NT2/D1 (cell line): ENCODE measurements around the gene LEMD1.
"Not testable (repeated sequence)": the region's sequence is repeated elsewhere in the genome, so short reads cannot be mapped to it uniquely, and the experiment has no call there.

ENCODE experiments used
- DNase-seq: peaks from one replicate; pipeline ENCODE4 v3.0.0-alpha.2; 2011; ENCODE audit warnings: low read depth, low spot score
- H3K27me3 ChIP-seq: 2 replicates; pipeline ENCODE4 v1.6.0; 2011; ENCODE audit warnings: mild to moderate bottlenecking; ENCODE audit not compliant: insufficient read length, insufficient read depth
- H3K36me3 ChIP-seq: 2 replicates; pipeline ENCODE4 v1.6.1; 2011; ENCODE audit warnings: mild to moderate bottlenecking, low read length, mixed read lengths; ENCODE audit not compliant: insufficient read depth, insufficient read length
- H3K4me1 ChIP-seq: 2 replicates; pipeline ENCODE4 v1.5.1; 2011; ENCODE audit not compliant: insufficient read depth, insufficient read length
- H3K4me3 ChIP-seq: 2 replicates; pipeline ENCODE4 v1.5.1; 2011; ENCODE audit warnings: low read depth; ENCODE audit not compliant: insufficient read length
- H3K9ac ChIP-seq: 2 replicates; pipeline ENCODE4 v1.6.0; 2011; ENCODE audit warnings: low read depth; ENCODE audit not compliant: insufficient read length
- H3K9me3 ChIP-seq: 2 replicates; pipeline ENCODE4 v1.5.1; 2011; ENCODE audit warnings: mild to moderate bottlenecking, low read length; ENCODE audit not compliant: insufficient read depth
- SUZ12 ChIP-seq: IDR thresholded peaks from 2 replicates; pipeline ENCODE4 v1.6.1; 2011; ENCODE audit not compliant: insufficient read length, insufficient read depth; ENCODE audit errors: extremely low read depth
- YY1 ChIP-seq: IDR thresholded peaks from 2 replicates; pipeline ENCODE4 v1.6.1; 2011; ENCODE audit not compliant: insufficient read length, insufficient read depth
- ZNF274 ChIP-seq: IDR thresholded peaks from 2 replicates; pipeline ENCODE4 v1.6.1; 2011; ENCODE audit warnings: mild to moderate bottlenecking, low read depth, low read length

The LEMD1 gene

GRCh38 chr1:205373798-205374175 lies 48.1 kb downstream of the LEMD1 start:
- Histone ChIP-seq H3K4me3 (no peak overlapping the region), H3K9me3 (no peaks in the 10 kb centered on the region), H3K9ac (no peak overlapping the region), H3K4me1 (peaks cover 6% of the 10 kb centered on the region), H3K36me3 (no peaks in the 10 kb centered on the region), H3K27me3 (no peaks in the 10 kb centered on the region)
- TF ChIP-seq YY1 (no peak), SUZ12 (no peak), ZNF274 (no peak)
- DNase-seq = no peak

GRCh38 chr1:205373022-205373797 lies 48.6 kb downstream of the LEMD1 start:
- Histone ChIP-seq H3K36me3 (no peaks in the 10 kb centered on the region), H3K9me3 (no peaks in the 10 kb centered on the region), H3K9ac (no peak overlapping the region), H3K4me3 (no peak overlapping the region), H3K4me1 (peaks cover 6% of the 10 kb centered on the region), H3K27me3 (no peaks in the 10 kb centered on the region)
- TF ChIP-seq YY1 (no peak), ZNF274 (no peak), SUZ12 (no peak)
- DNase-seq = no peak

GRCh38 chr1:205371871-205372660 lies 49.8 kb downstream of the LEMD1 start:
- Histone ChIP-seq H3K27me3 (no peaks in the 10 kb centered on the region), H3K4me3 (no peak overlapping the region), H3K9me3 (no peaks in the 10 kb centered on the region), H3K36me3 (no peaks in the 10 kb centered on the region), H3K9ac (no peak overlapping the region), H3K4me1 (peaks cover 6% of the 10 kb centered on the region)
- TF ChIP-seq YY1 (no peak), SUZ12 (no peak), ZNF274 (no peak)
- DNase-seq = no peak

- TF ChIP-seq ZNF274 (no peak), YY1 (no peak), SUZ12 (no peak)
- Histone ChIP-seq H3K4me3 (no peak overlapping the region), H3K9me3 (no peaks in the 10 kb centered on the region), H3K9ac (no peak overlapping the region), H3K27me3 (no peaks in the 10 kb centered on the region), H3K4me1 (peaks cover 6% of the 10 kb centered on the region), H3K36me3 (no peaks in the 10 kb centered on the region)
- no peak for DNase-seq
Measured at GRCh38 chr1:205370780-205371179, 51.1 kb downstream of the LEMD1 start.

- TF ChIP-seq SUZ12 = no peak
- no peak for TF ChIP-seq YY1
- TF ChIP-seq ZNF274 = no peak
- Histone ChIP-seq H3K27me3 (no peaks in the 10 kb centered on the region), H3K4me1 (peaks cover 4% of the 10 kb centered on the region), H3K9me3 (no peaks in the 10 kb centered on the region), H3K9ac (no peak overlapping the region), H3K36me3 (no peaks in the 10 kb centered on the region), H3K4me3 (no peak overlapping the region)
- no peak for DNase-seq
Measured at GRCh38 chr1:205369701-205370123, 52.1 kb downstream of the LEMD1 start.

- Histone ChIP-seq H3K9ac (no peak overlapping the region), H3K36me3 (no peaks in the 10 kb centered on the region), H3K27me3 (no peaks in the 10 kb centered on the region), H3K4me1 (peaks cover 4% of the 10 kb centered on the region), H3K4me3 (no peak overlapping the region), H3K9me3 (no peaks in the 10 kb centered on the region)
- TF ChIP-seq YY1 (no peak), ZNF274 (no peak), SUZ12 (no peak)
- DNase-seq = no peak
Measured at GRCh38 chr1:205368478-205368877, 53.4 kb downstream of the LEMD1 start.

GRCh38 chr1:205365945-205366463 lies 55.9 kb downstream of the LEMD1 start:
- H3K9ac ChIP-seq = no peak overlapping the region
- H3K9me3 ChIP-seq = no peaks in the 10 kb centered on the region
- no peak for TF ChIP-seq YY1
- TF ChIP-seq SUZ12 = no peak
- no peak for TF ChIP-seq ZNF274
- DNase-seq = no peak
- H3K36me3 ChIP-seq = no peaks in the 10 kb centered on the region
- no peaks in the 10 kb centered on the region for H3K27me3 ChIP-seq
- peaks cover 4% of the 10 kb centered on the region for H3K4me1 ChIP-seq
- no peak overlapping the region for H3K4me3 ChIP-seq

GRCh38 chr1:205365086-205365485 lies 56.8 kb downstream of the LEMD1 start:
- DNase-seq, H3K9me3 ChIP-seq: not testable (repeated sequence)

More at GRCh38 chr1:205365086-205365485, 56.8 kb downstream of the LEMD1 start:
- not testable (repeated sequence) for H3K9ac ChIP-seq, H3K4me1 ChIP-seq, H3K4me3 ChIP-seq, H3K36me3 ChIP-seq, H3K27me3 ChIP-seq
